ENCODE data around the gene ZNF117.
A peak's percentile ranks its signal among the peaks of the same experiment; 100 is the strongest.
"Not testable (repeated sequence)": the region's sequence is repeated elsewhere in the genome, so short reads cannot be mapped to it uniquely, and the experiment has no call there.

Gene ZNF117

GRCh38 chr7:64990936-64991335 lies at the start of gene ZNF117:
ZNF117 (minus strand) TSS chr7:64991036.
- no peak for DNase-seq (ENCODE audit: extremely low spot score, insufficient read length, low read depth)
- no peak for FAIRE-seq

- not testable (repeated sequence) for DNase-seq (ENCODE audit: extremely low spot score, insufficient read length, low read depth)
- FAIRE-seq = peak; percentile 52
Observed at GRCh38 chr7:65038767-65039166, 47.9 kb upstream of the ZNF117 start.

GRCh38 chr7:65037740-65038688 lies 47.2 kb upstream of the ZNF117 start:
- DNase-seq (ENCODE audit: extremely low spot score, insufficient read length, low read depth) = peak; percentile 65
- peak; percentile 41 for FAIRE-seq

- not testable (repeated sequence) for DNase-seq (ENCODE audit: extremely low spot score, insufficient read length, low read depth)
- FAIRE-seq = peak; percentile 80
Observed at GRCh38 chr7:65036526-65036925, 45.7 kb upstream of the ZNF117 start.

DNA sequence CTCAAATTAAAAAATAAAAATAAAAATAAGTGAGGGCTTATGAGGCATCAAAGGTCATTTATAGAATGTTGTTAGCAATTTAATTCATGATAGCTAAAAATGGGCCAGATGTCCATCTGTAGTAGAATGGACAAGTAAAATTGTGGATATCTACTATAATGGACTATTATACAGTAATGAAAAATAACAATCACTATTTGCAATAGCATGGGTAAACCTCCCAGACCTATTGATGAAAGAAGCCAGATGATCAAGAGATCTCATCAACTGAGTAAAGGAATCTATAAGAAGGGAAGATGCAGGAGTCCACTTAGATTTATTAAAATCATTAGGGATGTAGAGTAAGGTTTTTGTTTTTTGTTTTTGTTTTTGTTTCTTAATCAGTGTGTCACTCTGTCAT lies 44.6 kb upstream of the ZNF117 start:
- not testable (repeated sequence) for FAIRE-seq; DNase-seq (ENCODE audit: extremely low spot score, insufficient read length, low read depth)

DNA sequence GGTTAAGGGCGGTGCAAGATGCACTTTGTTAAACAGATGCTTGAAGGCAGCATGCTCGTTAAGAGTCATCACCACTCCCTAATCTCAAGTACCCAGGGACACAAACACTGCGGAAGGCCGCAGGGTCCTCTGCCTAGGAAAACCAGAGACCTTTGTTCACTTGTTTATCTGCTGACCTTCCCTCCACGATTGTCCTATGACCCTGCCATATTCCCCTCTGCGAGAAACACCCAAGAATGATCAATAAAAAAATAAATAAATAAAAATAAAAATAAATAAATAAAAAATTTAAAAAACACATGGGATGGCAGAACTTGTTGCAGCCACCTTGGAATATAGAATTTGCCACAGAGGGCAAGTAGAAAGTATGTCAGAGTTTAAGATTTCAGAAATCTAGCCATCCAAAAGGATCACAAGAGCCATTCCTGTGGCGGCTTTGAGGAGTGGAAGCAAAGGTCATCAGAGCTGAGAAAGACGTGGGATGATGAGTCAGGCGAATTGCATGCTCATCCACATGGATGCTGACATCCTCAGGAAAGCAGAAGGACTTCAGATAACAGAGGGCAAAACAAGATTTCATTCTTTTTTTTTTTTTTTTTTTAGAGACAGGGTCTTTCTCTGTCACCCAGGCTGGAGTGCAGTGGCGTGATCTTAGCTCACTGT lies 43.4 kb upstream of the ZNF117 start:
- DNase-seq (ENCODE audit: extremely low spot score, insufficient read length, low read depth) = not testable (repeated sequence)

DNA sequence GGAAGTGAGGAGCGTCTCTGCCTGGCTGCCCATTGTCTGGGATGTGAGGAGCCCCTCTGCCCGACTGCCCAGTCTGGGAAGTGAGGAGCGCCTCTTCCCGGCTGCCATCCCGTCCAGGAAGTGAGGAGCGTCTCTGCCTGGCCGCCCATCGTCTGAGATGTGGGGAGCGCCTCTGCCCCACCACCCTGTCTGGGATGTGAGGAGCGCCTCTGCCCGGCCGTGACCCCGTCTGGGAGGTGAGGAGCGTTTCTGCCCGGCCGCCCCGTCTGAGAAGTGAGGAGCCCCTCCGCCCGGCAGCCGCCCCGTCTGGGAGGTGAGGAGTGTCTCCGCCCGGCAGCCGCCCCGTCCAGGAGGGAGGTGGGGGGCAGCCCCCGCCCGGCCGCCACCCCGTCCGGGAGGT lies 42.6 kb upstream of the ZNF117 start:
- not testable (repeated sequence) for DNase-seq (ENCODE audit: extremely low spot score, insufficient read length, low read depth); FAIRE-seq

More for the DNA sequence above, 43.4 kb upstream of the ZNF117 start:
- FAIRE-seq = not testable (repeated sequence)

DNA sequence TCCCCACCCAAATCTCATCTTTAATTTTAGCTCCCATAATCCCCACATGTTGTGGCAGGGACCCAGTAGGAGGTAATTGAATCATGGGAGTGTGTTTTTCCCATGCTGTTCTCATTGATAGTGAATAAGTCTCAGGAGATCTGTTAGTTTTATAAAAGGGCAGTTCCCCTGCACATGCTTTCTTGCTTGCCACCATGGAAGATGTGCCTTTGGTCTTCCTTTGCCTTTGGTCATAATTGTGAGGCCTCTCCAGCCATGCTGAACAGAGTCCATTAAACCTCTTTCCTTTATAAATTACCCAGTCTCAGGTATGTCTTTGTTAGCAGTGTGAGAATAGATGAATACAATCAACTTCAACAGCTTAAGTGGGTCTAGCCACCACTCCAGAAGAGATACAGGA lies 34.2 kb upstream of the ZNF117 start:
- FAIRE-seq; DNase-seq (ENCODE audit: extremely low spot score, insufficient read length, low read depth): not testable (repeated sequence)

- DNase-seq (ENCODE audit: extremely low spot score, insufficient read length, low read depth); FAIRE-seq: not testable (repeated sequence)
Observed at GRCh38 chr7:65020978-65021377, 30.1 kb upstream of the ZNF117 start.

DNA sequence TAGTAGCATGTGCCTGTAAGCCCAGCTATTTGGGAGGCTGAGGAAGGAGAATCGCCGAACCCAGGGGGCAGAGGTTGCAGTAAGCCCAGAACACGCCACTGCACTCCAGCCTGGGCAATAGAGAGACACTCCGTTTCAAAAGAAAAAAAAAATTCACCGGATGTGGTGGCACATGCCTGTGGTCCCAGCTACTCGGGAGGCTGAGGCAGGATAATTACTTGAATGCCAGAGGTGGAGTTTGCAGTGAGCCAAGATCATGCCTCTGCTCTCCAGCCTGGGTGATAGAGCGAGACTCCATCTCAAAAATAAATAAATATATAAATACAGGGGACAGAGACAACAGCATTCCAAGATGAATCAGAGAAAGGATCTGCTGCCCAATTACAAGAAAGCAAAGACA lies 19.0 kb upstream of the ZNF117 start:
- not testable (repeated sequence) for FAIRE-seq; DNase-seq (ENCODE audit: extremely low spot score, insufficient read length, low read depth)

- FAIRE-seq; DNase-seq (ENCODE audit: extremely low spot score, insufficient read length, low read depth): not testable (repeated sequence)
Observed at GRCh38 chr7:65009394-65009793, 18.6 kb upstream of the ZNF117 start.

- FAIRE-seq; DNase-seq (ENCODE audit: extremely low spot score, insufficient read length, low read depth): not testable (repeated sequence)
Observed at GRCh38 chr7:65007036-65007435, 16.2 kb upstream of the ZNF117 start.

DNA sequence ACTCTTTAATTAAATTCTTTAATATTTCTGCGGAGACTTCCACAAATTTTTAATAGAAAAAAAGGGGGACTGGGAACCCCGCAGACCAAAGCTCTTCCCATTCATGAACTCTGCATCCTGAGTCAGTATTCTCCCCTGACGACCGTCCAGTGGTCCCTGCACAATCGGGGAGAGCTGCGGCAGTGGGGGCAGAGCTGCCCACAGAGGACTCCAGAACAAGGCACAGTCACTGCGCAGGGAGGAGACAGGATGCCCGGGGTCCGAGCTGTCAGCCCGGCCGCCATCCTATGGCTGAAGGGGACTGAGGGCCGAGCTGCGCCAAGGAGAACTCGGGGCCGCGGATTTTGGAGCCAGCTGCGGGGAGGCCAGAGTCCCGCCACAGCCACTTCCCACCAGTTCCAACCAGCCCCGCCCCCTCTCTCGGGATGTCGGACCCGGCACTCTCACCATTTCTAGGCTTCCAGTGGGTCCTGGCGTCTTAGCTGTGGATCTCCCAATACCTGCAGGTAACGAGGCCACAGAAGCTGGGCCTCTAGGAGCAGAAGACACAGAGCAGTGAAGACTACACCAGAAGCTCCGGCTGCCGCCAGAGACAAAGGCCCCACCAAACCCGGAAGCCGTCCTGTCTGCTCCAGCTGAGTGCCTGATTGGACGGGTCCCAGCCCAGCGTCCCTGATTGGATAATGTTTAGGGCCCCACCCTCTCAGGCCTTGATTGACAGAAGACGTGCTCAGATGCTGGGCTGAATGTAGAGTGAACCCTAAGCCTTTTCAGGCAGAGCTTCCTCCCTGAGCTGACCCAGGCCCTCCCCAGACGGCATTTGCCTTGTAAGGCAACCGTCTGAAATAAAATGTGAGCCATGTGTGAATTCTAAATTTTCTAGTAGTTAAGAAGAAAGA lies 15.5 kb upstream of the ZNF117 start, which contains the start of gene ERV3-1:
ERV3-1 (minus strand) TSS at position 594 of the 899 bp plus-strand sequence. CDS start 13,661 bp downstream, outside the sequence.
- peak; percentile 93 for FAIRE-seq
- DNase-seq (ENCODE audit: extremely low spot score, insufficient read length, low read depth) = peak; percentile 75

GRCh38 chr7:65004575-65004974 lies 13.7 kb upstream of the ZNF117 start:
- FAIRE-seq (no peak), DNase-seq (ENCODE audit: extremely low spot score, insufficient read length, low read depth) (no peak)

DNA sequence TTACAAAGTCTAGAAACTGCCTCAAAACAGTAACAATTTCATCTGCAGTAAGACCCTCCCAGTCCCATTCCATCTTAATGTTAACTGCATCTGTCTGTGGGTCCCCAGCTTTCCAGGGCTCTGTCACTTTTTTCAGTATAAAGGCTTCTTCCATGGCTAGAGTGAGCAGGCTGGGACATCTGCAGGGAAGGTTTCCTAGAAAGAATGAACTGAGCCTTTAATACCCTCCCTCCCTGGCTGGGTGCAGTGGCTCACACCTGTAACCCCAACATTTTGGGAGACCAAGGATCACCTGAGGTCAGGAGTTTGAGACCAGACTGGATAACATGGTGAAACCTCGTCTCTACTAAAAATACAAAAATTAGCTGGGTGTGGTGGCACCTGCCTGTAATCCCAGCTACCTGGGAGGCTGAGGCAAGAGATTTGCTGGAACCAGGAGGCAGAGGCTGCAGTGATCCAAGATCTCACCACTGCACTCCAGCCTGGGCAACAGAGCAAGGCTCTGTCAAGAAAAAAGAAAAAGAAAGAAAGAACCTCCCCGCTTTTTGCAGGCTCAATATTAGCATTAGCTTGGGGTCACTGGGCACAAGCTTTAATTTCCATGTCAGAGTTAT lies 12.2 kb upstream of the ZNF117 start:
- DNase-seq (ENCODE audit: extremely low spot score, insufficient read length, low read depth) (no peak), FAIRE-seq (no peak)

GRCh38 chr7:65001291-65001814 lies 10.5 kb upstream of the ZNF117 start:
- DNase-seq (ENCODE audit: extremely low spot score, insufficient read length, low read depth) = no peak
- FAIRE-seq = no peak

- no peak for FAIRE-seq
Observed at GRCh38 chr7:64999165-65000004, 8.5 kb upstream of the ZNF117 start.

DNA sequence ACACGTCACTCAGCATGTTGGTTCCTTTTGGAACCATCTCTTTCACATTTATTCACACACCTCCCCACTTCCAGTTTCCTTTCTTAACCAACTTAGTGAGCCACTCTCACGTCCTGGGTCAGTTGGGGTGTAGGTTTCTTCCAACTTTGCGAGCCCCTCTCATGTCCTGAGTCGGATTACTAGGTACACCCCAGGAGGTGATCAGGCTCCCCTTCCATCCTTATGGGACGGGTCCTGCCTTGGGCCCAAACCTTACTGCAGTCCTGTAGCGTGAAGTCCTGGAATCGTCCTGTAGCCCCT lies 8.0 kb upstream of the ZNF117 start:
- DNase-seq (ENCODE audit: extremely low spot score, insufficient read length, low read depth) = no peak
- FAIRE-seq = no peak

More at GRCh38 chr7:64999165-65000004, 8.5 kb upstream of the ZNF117 start:
- DNase-seq (ENCODE audit: extremely low spot score, insufficient read length, low read depth) = no peak

Measured in GM18507 (cell line).